GM12873 (cell line): ENCODE results near the gene UTP25.

Experiments used
- TF ChIP-seq, protein P1 (sequence below): IDR thresholded peaks from 2 replicates; pipeline ENCODE4 v1.5.1; 2012; ENCODE audit warnings: low read depth, mild to moderate bottlenecking, moderate library complexity, low read length, control low read depth; ENCODE audit not compliant: insufficient read depth; ENCODE audit errors: missing control alignments

The UTP25 gene

DNA sequence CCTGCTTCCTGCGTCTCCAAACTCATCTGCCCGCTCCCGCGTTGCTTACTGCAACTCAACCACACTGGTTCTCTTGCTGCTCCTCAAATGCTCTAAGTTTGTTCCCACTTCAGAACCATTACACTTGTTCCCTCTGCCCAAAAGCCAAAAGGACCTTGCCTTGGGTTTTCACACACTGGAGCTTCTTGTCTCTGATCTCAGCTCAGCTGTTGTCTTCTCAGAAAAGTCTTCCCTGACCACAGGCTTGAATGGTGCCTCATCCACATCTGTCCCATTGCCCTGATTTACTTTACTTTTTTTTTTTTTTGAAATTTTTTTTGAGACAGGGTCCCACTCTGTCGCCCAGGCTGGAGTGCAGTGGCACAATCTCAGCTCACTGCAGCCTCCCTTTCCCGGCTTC lies 66.0 kb downstream of the UTP25 start:
- TF ChIP-seq, protein P1, sequence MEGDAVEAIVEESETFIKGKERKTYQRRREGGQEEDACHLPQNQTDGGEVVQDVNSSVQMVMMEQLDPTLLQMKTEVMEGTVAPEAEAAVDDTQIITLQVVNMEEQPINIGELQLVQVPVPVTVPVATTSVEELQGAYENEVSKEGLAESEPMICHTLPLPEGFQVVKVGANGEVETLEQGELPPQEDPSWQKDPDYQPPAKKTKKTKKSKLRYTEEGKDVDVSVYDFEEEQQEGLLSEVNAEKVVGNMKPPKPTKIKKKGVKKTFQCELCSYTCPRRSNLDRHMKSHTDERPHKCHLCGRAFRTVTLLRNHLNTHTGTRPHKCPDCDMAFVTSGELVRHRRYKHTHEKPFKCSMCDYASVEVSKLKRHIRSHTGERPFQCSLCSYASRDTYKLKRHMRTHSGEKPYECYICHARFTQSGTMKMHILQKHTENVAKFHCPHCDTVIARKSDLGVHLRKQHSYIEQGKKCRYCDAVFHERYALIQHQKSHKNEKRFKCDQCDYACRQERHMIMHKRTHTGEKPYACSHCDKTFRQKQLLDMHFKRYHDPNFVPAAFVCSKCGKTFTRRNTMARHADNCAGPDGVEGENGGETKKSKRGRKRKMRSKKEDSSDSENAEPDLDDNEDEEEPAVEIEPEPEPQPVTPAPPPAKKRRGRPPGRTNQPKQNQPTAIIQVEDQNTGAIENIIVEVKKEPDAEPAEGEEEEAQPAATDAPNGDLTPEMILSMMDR, result no peak

DNA sequence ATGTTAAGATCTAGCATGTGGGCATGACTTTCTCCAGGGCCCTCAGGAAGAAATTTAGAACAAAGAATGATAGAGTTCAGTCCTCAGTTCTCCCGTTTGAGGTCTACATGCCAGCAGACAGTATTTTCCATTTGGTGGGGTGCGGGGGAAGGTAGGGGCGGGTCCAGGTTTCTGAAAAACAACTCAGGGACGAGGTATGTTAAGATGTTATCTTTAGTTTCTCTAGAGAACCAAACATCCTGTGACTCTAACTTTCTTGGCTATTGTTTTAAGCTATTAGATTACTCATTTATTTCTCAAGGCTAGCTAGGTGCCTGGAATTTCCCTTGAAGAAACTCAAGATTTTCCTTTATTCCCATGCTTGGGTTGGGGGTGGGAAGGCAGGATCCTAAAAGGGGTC lies 67.9 kb downstream of the UTP25 start:
- TF ChIP-seq, protein P1, result no peak

DNA sequence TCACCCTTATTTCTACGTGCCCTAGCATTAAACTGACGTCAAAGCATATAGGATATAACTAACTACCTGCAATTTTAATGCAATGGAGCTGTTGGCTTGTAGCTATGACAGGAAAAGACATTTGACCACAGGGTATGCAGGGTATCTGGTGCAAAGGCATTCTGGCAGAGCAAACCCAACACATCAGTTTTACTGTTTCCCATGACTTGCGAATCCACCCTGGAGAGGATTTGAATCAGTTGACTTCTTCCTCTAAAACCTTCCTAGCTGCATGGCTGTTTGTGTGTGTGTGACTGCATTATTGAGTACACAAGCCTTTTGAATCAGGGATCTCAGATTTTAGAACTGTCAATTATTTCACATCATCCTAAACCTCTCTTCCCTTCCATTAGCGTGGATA lies 68.6 kb downstream of the UTP25 start:
- TF ChIP-seq, protein P1, result no peak

DNA sequence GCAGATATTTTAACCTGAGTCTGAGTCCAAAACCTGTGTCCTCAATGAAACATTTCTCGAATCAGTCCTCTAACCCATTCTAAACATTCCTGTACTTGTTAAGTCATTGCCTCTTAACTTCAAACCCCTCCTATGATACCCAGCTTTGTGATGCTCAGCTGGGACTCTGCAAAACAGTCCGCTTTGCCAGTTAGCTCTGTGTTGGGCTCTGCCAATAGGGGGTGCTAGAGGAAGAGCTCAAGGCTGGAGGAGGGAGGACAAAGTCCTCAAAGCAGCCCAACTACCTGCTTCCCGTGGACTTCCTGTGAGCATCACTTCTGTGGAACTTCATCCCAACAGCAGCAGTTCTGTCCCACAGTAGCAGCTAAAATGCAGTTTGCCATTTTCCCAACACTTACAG lies 72.2 kb downstream of the UTP25 start:
- TF ChIP-seq, protein P1, result peak; percentile 79

DNA sequence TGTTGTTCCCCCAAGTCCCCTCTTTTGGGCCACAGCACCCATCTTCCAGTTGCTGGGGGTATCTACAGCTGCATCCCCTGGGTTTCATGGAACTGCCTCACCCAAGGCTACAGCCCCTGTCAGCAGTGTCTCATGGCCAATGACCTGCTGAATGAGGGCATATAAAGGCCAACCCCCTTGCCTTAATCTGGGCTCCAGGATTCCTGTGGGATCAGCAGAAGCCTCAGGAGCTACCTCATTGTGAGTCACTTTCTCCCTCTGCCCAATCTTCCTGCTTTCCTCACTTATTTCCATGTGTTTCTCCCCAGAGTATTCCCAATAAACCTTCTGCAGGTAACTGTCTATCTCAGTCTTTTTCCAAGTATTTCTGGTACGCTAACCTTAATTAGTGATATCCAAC lies 73.0 kb downstream of the UTP25 start:
- TF ChIP-seq, protein P1, result no peak

DNA sequence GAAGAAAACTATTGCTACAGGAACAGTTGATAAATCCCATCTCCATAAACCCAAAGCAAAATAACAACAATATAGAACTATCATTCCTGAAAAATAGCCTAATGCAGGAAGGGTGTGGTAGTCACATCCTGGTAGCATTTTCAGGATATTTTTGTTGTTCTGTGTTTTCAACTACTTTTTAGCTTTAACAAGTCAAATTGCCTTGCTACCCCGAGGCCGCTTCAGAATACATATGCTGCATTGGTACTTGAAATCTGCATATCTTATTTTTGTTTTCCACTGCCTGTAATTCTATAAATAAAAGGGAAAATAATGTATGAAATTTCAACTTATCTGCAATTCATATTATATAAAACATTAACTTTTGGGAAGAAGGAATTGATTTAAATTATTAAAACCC lies 73.4 kb downstream of the UTP25 start:
- TF ChIP-seq, protein P1, result no peak
